H9 (cell line): Measurements from ENCODE around the gene ABHD5. TPM values are rescaled to one million over a fixed set of nuclear protein-coding genes. Genes with fewer than 3 reads are reported as not detected.
"Not testable (repeated sequence)": the region's sequence is repeated elsewhere in the genome, so short reads cannot be mapped to it uniquely, and the experiment has no call there.

Source experiments
- DNase-seq: peaks from one replicate; pipeline ENCODE4 v3.0.0-alpha.2; 2017
- H2AFZ ChIP-seq: one replicate; pipeline ENCODE4 v1.6.1; 2013; ENCODE audit warnings: mild to moderate bottlenecking, low read length, control low read depth, moderate library complexity
- H2AK5ac ChIP-seq: 2 replicates; pipeline ENCODE4 v1.6.1; 2013; ENCODE audit warnings: low read length, control low read depth, mixed read lengths; ENCODE audit not compliant: insufficient read length
- H2BK120ac ChIP-seq: one replicate; pipeline ENCODE4 v1.6.1; 2013; ENCODE audit warnings: low read depth, mild to moderate bottlenecking, low read length, control low read depth, inconsistent platforms; ENCODE audit not compliant: poor library complexity, severe bottlenecking
- H2BK12ac ChIP-seq: 2 replicates; pipeline ENCODE4 v1.6.1; 2013; ENCODE audit warnings: low read length, control low read depth, mixed read lengths, low read depth; ENCODE audit not compliant: insufficient read length
- H2BK15ac ChIP-seq: 2 replicates; pipeline ENCODE4 v1.6.1; 2013; ENCODE audit warnings: low read depth, low read length, control low read depth
- H2BK20ac ChIP-seq: one replicate; pipeline ENCODE4 v1.6.1; 2013; ENCODE audit warnings: low read depth, mild to moderate bottlenecking, low read length, control low read depth, inconsistent platforms; ENCODE audit not compliant: poor library complexity, severe bottlenecking
- H2BK5ac ChIP-seq: 2 replicates; pipeline ENCODE4 v1.6.1; 2013; ENCODE audit warnings: low read length, control low read depth, mixed read lengths; ENCODE audit not compliant: insufficient read length
- H3K14ac ChIP-seq: 2 replicates; pipeline ENCODE4 v1.6.1; 2013; ENCODE audit warnings: low read length, control low read depth; ENCODE audit not compliant: insufficient read depth
- H3K18ac ChIP-seq: 2 replicates; pipeline ENCODE4 v1.6.1; 2013; ENCODE audit warnings: low read depth, mild to moderate bottlenecking, mixed read lengths, low read length, control low read depth; ENCODE audit not compliant: insufficient read length
- H3K23ac ChIP-seq: 2 replicates; pipeline ENCODE4 v1.6.1; 2013; ENCODE audit warnings: low read length, control low read depth, mixed read lengths, low read depth; ENCODE audit not compliant: insufficient read length
- H3K23me2 ChIP-seq: 2 replicates; pipeline ENCODE4 v1.6.1; 2013; ENCODE audit warnings: low read depth, mild to moderate bottlenecking, mixed read lengths, low read length, control low read depth; ENCODE audit not compliant: insufficient read length, poor library complexity, severe bottlenecking
- H3K27ac ChIP-seq: 2 replicates; pipeline ENCODE4 v1.5.1; 2013; ENCODE audit warnings: low read length, control low read depth, mixed read lengths, low read depth; ENCODE audit not compliant: insufficient read length
- H3K27me3 ChIP-seq: 2 replicates; pipeline ENCODE4 v1.6.1; 2013; ENCODE audit warnings: low read length, control low read depth, inconsistent platforms; ENCODE audit not compliant: insufficient read depth
- H3K4ac ChIP-seq: 2 replicates; pipeline ENCODE4 v1.6.1; 2013; ENCODE audit warnings: low read depth, mild to moderate bottlenecking, control low read depth, inconsistent platforms, low read length, moderate library complexity
- H3K4me1 ChIP-seq: 2 replicates; pipeline ENCODE4 v1.6.1; 2013; ENCODE audit warnings: low read length, control low read depth, inconsistent platforms; ENCODE audit not compliant: insufficient read depth
- H3K4me2 ChIP-seq: 2 replicates; pipeline ENCODE4 v1.6.1; 2013; ENCODE audit warnings: low read length, control low read depth, mixed read lengths; ENCODE audit not compliant: insufficient read length, insufficient read depth
- H3K56ac ChIP-seq: 2 replicates; pipeline ENCODE4 v1.6.1; 2013; ENCODE audit warnings: low read depth, mild to moderate bottlenecking, mixed read lengths, low read length, control low read depth; ENCODE audit not compliant: insufficient read length
- H3K79me1 ChIP-seq: 2 replicates; pipeline ENCODE4 v1.6.1; 2013; ENCODE audit warnings: low read depth, mild to moderate bottlenecking, moderate library complexity, low read length, control low read depth, inconsistent platforms; ENCODE audit not compliant: insufficient read depth, poor library complexity, severe bottlenecking
- H3K79me2 ChIP-seq: 2 replicates; pipeline ENCODE4 v1.6.1; 2013; ENCODE audit warnings: low read length, control low read depth, inconsistent platforms; ENCODE audit not compliant: insufficient read depth
- H3K9ac ChIP-seq: 2 replicates; pipeline ENCODE4 v1.6.1; 2013; ENCODE audit warnings: low read length, control low read depth, mixed read lengths; ENCODE audit not compliant: insufficient read length; ENCODE audit errors: extremely low read depth
- H3K9me3 ChIP-seq: one replicate; pipeline ENCODE4 v1.6.1; 2013; ENCODE audit warnings: low read depth, low read length, inconsistent platforms; ENCODE audit not compliant: control insufficient read depth
- H3T11ph ChIP-seq: one replicate; pipeline ENCODE4 v1.6.1; 2013; ENCODE audit warnings: mild to moderate bottlenecking, low read length, control low read depth, inconsistent platforms
- H4K20me1 ChIP-seq: one replicate; pipeline ENCODE4 v1.6.1; 2013; ENCODE audit not compliant: control insufficient read depth, insufficient read length, insufficient read depth
- H4K5ac ChIP-seq: 2 replicates; pipeline ENCODE4 v1.6.1; 2013; ENCODE audit warnings: low read depth, mild to moderate bottlenecking, mixed read lengths, low read length, control low read depth; ENCODE audit not compliant: insufficient read length
- H4K8ac ChIP-seq: replicated peaks from 2 replicates; pipeline ENCODE4 v1.6.1; 2013; ENCODE audit warnings: low read length, control low read depth, mixed read lengths, low read depth; ENCODE audit not compliant: insufficient read length
- H4K91ac ChIP-seq: 2 replicates; pipeline ENCODE4 v1.6.1; 2013; ENCODE audit warnings: low read depth, mild to moderate bottlenecking, moderate library complexity, mixed read lengths, low read length, control low read depth; ENCODE audit not compliant: insufficient read length
- H3K27ac Mint-ChIP-seq, 3 experiments: 2 replicates in 2 of 3; 3 replicates in 1 of 3; pipeline ENCODE4 v1.8.0; 2020 to 2021; ENCODE audit warnings: mixed read lengths in 3 of 3, mild to moderate bottlenecking in 1 of 3, moderate library complexity in 1 of 3
- H3K27me3 Mint-ChIP-seq: 2 replicates; pipeline ENCODE4 v1.8.0; 2021; ENCODE audit warnings: low read depth, mild to moderate bottlenecking, moderate library complexity, mixed read lengths
- H3K36me3 Mint-ChIP-seq, 3 experiments: 2 replicates in 2 of 3; 3 replicates in 1 of 3; pipeline ENCODE4 v1.8.0; 2020 to 2021; ENCODE audit warnings: low read depth in 3 of 3, mixed read lengths in 3 of 3; ENCODE audit not compliant: insufficient read depth in 1 of 3
- H3K4me1 Mint-ChIP-seq, 2 experiments: 2 replicates each; pipeline ENCODE4 v1.8.0; 2020; ENCODE audit warnings: mixed read lengths in 2 of 2
- H3K4me3 Mint-ChIP-seq, 2 experiments: 2 replicates in 1 of 2; 3 replicates in 1 of 2; pipeline ENCODE4 v1.8.0; 2020 to 2021; ENCODE audit warnings: mild to moderate bottlenecking in 2 of 2, mixed read lengths in 2 of 2, moderate library complexity in 1 of 2
- H3K9me3 Mint-ChIP-seq, 2 experiments: 2 replicates in 1 of 2; 3 replicates in 1 of 2; pipeline ENCODE4 v1.8.0; 2020; ENCODE audit warnings: mild to moderate bottlenecking in 2 of 2, mixed read lengths in 2 of 2, moderate library complexity in 1 of 2
- WGBS: extraction: QIAGEN DNeasy Blood & Tissue Kit; methylation state at CpG from one replicate; pipeline ENCODE4 v1.1.7; 2013; ENCODE audit warnings: missing lambda C conversion rate, low lambda C conversion rate, mixed read lengths; ENCODE audit not compliant: insufficient read length; ENCODE audit errors: extremely low coverage; 5-methylcytosine and 5-hydroxymethylcytosine counted together
- total RNA-seq: library from RNA; stranded (reverse); gene quantifications from 2 replicates; pipeline ENCODE4 v1.2.1, GENCODE V29; 2021

ABHD5 gene
- total RNA-seq, 1 experiment from 2014 or later: 13.1 TPM

- H3K4me3 Mint-ChIP-seq, H3K4me2 ChIP-seq, H3K79me2 ChIP-seq, H2BK15ac ChIP-seq, H2BK12ac ChIP-seq, H4K20me1 ChIP-seq, H2BK20ac ChIP-seq, DNase-seq, H3K18ac ChIP-seq, H3K27me3 ChIP-seq, H3K79me1 ChIP-seq, H4K91ac ChIP-seq, H4K5ac ChIP-seq, H2AK5ac ChIP-seq, H3K4ac ChIP-seq, H3K27ac Mint-ChIP-seq, H3T11ph ChIP-seq, H4K8ac ChIP-seq, H3K27me3 Mint-ChIP-seq, H3K9ac ChIP-seq, H3K14ac ChIP-seq, H3K23ac ChIP-seq, H2BK5ac ChIP-seq, H2BK120ac ChIP-seq, H3K56ac ChIP-seq, H3K23me2 ChIP-seq, H2AFZ ChIP-seq, H3K4me1 ChIP-seq, H3K27ac ChIP-seq, H3K9me3 ChIP-seq: not testable (repeated sequence)
- H3K4me1 Mint-ChIP-seq: peaks cover 8 to 14% of the 10 kb centered on the region in 2 experiments
- WGBS: no CpG with 5 or more reads among the region's 3 CpGs
- H3K9me3 Mint-ChIP-seq: peaks cover 16% of the 10 kb centered on the region in 2 experiments
- H3K36me3 Mint-ChIP-seq: peaks cover 2 to 24% (median 10%) of the 10 kb centered on the region in 3 experiments; a peak in 4 of 7 replicates
Observed at GRCh38 chr3:43665011-43665410, 25.7 kb upstream of the ABHD5 start.
